PC-9 (cell line): Measurements from ENCODE around the gene NSMCE4A.

Experiments
- CTCF ChIP-seq: fragments of 200-600 bp; sonication (generic); conservative IDR thresholded peaks from 2 replicates; pipeline ENCODE4 v1.6.1; 2017; ENCODE audit warnings: mixed run types, antibody characterized with exemption, mild to moderate bottlenecking, moderate library complexity
- EZH2 ChIP-seq: fragments of 200-600 bp; sonication (generic); IDR thresholded peaks from 2 replicates; pipeline ENCODE4 v1.8.0; 2017; ENCODE audit warnings: antibody characterized with exemption, low read depth

DNA sequence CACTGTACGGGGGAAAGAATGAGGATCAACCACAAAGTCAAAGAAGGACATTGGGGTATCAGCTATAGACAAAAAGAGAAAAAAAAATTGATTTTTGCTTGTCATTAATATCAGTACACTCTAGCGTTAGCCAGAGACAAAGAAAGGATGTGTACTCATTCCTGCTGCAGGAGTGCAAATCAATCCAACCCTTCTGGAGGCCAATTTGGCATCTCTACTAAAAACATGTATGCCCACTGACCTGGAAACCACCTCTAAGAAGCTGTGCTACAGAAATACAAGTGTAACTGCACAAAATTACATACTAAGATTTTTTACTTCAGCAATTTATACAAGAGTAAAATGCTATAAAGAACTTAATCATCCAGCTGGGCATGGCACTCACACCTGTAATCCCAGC is 13.6 kb downstream of the NSMCE4A start:
- no peak for TF ChIP-seq CTCF
- TF ChIP-seq EZH2, result no peak
